Sigmoid colon (tissue), 4 donors: Measurements from ENCODE around the gene IL36B.

ENCODE experiments used
- EP300 ChIP-seq, 4 donors: sonication (generic); formaldehyde crosslinking; IDR thresholded peaks; one replicate each; pipeline ENCODE4 v1.6.1; 2017; ENCODE audit warnings: antibody characterized with exemption in 4 of 4
- POLR2A ChIP-seq, 2 donors: fragments of 450-650 bp; IDR thresholded peaks; one replicate each; pipeline ENCODE4 v1.6.1; 2016; ENCODE audit warnings: antibody characterized with exemption in 2 of 2, mild to moderate bottlenecking in 2 of 2, moderate library complexity in 2 of 2
- POLR2AphosphoS5 ChIP-seq, 4 donors: sonication (generic); formaldehyde crosslinking; IDR thresholded peaks; one replicate each; pipeline ENCODE4 v1.6.1; 2017; ENCODE audit warnings: antibody characterized with exemption in 4 of 4

DNA sequence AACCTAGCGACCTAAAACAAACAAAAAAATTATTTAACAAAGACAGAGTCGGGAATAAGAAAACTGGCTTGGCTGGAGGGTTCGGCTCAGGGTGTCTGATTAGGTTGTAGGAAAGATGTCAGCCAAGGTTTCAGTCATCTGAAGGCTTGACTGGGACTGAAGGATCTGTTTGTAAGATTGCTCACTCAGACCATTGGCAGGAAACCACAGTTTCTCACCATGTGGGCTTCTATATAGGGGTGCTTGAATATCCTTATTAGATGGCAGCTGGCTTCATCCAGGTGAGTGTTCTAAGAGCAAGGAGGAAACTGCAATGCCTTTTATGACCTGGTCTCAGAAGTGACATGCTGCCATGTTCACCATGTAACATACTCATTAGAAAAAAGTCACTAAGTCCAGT is 999 bp upstream of the IL36B start:
- TF ChIP-seq POLR2AphosphoS5 (IDR thresholded peaks at IDR 0.05) (no peak), EP300 (IDR thresholded peaks at IDR 0.05) (no peak), POLR2A (IDR thresholded peaks at IDR 0.05) (no peak)
